OCI-M1 (cell line): ENCODE results near the gene KLHL29.
A peak's percentile ranks its signal among the peaks of the same experiment; 100 is the strongest.

ENCODE experiments used
- DNase-seq: peaks from one replicate; lab custom pipeline; 2025; lab: John Stamatoyannopoulos, UW

Gene KLHL29

DNA sequence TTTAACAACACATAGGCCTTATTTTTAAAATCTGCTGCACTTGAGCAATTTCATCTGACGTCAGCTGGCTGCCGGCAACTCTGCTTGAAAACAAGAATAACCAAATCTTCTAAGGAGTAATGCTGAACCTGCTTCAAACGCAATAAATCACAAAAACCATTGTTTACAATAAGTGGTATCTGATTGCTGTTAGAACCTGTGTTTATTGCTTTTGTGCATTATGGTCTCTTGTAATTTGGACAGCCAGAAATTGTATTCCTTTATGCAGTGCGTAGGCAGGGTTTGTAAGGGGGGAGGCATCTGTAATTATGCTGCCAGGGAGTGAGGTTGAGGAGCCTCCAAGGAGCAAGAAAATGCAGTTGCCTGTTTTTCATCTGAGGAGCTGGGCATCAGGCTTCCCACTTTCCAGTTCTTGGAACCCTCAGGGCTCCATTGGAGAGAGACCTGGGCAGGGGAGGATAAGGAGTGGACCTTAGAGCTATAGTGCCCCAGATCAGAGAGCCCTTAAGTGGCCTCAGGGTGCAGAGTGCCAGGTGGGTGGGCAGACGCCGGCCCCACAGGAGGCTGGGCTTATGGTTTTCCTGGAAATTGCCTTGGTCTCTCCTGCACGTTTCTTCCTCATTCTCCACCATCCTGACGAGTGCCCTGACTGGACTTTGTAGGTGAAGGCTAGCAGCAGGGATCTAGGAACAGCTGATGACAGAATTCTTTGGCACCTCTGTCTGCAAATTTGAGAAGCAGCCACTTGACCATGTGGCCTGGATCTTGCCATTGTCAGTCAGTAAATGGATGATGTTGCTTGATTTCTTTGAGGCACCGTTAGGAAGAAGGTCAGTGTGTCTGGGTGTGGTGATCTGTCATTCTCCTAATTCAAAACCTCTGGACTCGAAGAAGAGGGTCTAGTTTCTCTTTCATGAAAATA is 129.2 kb downstream of the KLHL29 start:
- no peak for DNase-seq

DNA sequence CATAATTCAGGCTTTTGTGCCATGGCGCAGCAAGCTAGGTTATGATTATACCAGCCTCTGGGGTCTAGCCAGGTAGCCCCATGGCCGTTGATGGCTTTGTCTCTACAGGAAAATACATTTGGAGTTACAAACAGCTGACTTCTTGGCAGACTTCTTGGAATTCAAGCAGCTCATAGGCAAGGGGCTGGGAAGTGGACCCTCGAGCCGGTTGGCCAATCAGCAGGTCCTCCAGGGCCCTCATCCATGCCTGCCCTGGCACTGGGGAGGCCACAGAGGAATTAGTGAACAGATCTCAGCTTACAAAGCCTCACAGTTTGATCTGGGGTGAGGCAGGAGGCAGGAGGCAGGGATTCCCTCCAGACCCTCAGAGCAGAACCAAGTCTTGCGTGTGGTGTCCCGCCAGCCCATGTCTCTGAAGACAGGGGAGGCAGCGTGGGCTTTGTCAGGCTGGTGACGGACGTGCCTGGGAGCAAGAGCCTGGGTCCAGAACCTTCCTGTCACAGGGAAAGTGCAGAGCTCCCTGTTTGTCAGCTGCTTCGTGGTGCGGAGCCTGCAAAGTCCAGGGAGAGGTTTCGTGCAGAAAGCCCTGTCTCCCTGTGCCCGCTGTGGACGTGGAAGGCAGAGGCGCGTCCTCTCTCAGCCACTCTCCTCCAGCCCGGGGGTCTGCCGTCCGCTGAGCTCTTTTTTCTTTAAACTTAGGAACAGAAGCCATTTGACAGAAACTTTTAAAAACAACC is 131.7 kb downstream of the KLHL29 start:
- DNase-seq: no peak

- DNase-seq: no peak
These were observed 133.7 kb downstream of the KLHL29 start for GRCh38 chr2:23518481-23519333.

DNA sequence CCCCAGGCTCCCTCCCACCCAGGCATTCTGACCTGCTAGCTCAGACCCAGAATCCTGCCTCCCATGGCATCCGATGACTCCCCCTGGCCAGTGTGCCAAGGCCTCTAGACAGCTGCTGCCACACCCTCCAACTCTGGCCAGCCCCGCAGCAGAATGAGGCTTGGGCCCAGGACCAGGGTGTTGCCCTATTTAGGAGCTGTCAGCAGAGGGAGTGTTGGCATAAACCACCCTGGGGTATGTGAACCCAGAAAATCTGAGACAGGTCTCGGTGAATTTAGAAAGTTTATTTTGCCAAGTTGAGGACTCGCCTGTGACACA is 134.3 kb downstream of the KLHL29 start:
- no peak for DNase-seq

DNA sequence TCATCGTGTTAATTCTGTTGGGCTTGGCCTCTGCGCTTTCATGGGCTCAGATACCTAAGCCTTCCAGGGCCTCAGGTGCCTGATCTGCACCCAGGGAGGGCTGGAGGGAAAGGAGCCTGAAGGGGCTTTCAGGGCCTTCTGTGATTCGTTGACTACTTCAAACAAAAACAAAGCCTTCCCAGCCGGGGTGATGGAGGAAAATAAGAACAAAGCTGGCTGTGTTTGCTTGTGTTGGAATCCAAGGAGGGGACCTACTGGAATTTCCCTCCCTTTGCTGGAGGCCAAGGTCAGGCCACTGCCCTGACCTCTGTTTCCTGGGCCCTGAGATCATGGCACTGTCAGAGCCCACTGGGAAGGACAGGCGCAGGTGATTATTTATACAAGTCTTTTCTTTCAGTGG is 135.3 kb downstream of the KLHL29 start:
- DNase-seq: no peak

DNA sequence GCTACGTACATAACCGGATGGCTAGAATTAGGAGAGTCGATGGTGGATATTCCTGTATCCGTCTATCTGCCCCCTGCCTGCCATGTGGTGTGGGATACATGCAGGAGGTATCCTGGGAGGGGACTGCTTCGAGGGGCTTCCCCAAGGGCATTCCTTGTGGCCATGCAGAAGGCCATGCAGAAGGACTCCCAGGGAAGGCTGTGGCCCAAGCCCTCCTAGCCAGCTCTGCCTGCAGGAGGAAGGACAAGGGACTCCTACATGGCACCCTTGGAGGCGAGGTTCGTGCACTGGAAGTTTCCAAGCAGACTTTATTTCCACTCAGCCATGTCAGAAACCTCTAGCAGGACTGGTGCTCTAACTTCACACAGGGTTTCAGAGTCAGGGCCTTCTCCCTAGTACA is 136.1 kb downstream of the KLHL29 start:
- no peak for DNase-seq

- no peak for DNase-seq
These were observed 137.9 kb downstream of the KLHL29 start for GRCh38 chr2:23522726-23523372.

GRCh38 chr2:23523373-23524260 is 138.6 kb downstream of the KLHL29 start:
- peak; percentile 34 for DNase-seq

- DNase-seq: no peak
These were observed 139.3 kb downstream of the KLHL29 start for GRCh38 chr2:23524261-23524706.

DNA sequence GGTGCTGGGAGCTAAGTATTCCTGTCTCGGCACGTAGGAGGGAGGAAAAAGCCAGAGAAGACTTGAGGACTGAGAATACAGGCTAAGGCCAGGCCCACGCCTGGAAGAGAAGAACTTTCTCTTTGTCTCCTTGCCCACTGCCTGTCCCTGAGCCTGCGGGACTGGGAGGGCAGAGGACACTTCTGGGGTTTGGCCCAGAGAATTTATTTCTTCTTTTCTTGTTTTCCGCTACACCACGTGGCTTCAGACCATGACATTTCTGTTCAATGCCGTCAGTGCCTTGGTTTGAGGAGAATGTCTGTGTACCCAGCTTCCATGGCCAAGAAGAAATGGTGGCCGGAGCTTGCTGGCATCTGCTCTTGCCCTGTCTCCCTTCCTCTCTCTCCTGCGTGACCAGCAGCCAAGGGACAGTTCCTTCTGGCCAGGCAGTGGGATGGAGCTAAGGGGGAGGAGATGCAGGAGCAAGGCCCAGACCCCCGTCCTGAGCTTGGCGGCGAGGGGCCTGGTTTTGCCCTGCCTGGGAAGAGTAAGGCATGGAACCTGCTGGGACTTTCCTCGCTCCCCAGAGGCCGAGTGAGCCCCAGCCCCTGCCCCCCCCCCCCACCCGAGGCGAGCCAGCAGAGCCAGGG is 140.3 kb downstream of the KLHL29 start:
- DNase-seq: no peak

- DNase-seq: no peak
These were observed 141.1 kb downstream of the KLHL29 start for GRCh38 chr2:23526114-23526513.

DNA sequence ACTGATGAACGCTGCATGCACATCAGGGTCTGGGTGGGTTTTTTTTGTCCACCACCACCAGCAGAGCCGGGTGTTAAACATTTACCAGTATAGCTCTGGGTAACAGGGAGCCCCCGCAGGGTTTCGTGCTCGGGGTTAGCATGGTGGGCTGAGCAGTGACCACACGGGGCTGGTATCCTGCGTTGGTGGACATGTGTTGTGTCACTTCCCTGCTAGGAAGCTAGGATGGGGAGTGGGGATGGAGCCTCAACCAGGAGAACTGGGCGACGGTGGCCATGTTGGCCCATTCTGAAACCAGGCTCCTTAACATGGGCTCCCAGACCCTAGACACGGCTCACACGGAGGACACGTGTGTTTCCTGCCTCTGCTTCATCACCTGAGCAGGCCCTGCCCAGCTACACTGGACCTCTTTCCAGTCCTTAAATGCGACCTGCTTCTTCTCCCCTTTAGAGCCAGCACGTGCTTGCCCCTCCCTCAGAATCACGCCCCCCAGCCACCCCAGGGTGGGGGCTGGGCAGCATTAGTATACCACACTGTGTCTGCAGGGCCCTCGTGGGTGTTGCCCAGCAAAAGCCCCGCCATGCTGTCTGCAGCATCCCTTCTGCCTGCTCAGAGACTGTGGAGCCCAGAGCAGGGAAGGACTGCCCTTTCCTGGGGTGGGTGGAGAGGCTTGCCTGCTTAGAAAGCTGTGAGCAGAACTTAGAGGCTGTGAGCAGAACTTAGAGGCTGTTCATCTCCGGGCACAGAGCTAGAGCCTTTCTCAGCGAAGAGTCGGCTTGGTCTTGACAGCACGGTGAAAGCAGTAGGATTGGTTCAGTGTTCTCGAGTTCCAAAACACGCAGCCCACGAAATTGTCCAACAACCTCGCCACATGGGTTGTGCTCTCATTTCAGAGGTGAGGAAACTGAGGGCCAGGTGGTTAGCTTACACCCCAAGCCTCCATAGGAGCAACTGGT is 142.1 kb downstream of the KLHL29 start:
- DNase-seq: no peak

DNA sequence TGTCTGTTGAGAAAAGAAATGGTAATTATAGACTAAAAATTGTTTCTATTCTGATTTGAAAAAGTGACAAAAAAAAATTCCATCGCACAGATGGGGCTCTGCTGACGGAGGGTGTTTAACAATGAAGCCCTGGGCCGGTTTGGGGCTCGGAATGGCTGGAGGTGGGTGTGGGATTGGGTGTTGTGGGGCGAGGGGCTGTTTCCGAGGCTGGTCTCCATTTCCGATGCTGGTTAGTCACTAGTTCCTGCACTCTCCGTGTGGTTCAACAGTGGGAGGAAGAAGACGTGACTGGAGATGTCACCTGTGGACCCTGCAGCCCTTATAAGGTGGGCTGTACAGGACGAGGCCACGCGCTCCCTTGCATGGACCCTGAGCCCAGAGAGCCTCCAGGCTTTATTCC is 143.2 kb downstream of the KLHL29 start:
- no peak for DNase-seq

DNA sequence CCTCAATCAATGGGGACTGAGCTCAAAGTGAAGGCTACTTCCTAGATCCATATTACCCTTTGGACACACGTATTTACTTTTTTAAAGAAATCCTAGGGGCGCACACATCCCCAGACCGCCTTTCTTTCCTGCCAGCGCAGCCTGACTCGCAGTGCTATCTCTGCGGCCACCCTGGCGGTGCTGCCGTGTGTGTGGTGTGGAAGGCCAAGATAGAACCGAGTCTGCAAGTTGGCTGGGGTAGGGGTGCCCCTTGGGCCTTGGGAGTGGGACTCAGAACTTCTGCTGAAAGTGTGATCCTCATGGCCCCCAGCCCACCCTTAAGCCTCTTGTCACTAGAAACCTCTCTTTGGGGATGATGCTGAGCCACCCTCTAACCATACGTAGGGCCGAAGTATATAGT is 143.7 kb downstream of the KLHL29 start:
- no peak for DNase-seq

- DNase-seq: no peak
These were observed 144.7 kb downstream of the KLHL29 start for GRCh38 chr2:23529659-23530058.

GRCh38 chr2:23530206-23530908 is 145.4 kb downstream of the KLHL29 start:
- no peak for DNase-seq

DNA sequence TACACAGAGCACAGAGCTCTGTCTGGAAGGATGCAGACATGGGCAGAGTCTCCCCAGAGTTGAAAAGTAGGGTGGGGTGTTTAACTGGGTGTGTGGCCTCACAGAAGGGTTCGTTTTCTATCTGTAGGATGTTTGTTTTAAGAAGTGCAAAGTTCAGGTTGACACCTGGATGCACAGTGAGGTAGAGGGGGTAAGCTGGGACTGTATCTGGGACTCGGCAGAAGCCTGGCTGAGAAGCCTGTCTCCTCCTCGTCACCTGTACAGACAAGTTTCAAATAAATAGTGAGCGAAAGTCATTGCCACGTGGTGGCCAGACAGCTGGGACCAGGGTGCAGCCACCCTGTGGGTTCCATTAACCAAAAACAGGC is 145.9 kb downstream of the KLHL29 start:
- DNase-seq: no peak

DNA sequence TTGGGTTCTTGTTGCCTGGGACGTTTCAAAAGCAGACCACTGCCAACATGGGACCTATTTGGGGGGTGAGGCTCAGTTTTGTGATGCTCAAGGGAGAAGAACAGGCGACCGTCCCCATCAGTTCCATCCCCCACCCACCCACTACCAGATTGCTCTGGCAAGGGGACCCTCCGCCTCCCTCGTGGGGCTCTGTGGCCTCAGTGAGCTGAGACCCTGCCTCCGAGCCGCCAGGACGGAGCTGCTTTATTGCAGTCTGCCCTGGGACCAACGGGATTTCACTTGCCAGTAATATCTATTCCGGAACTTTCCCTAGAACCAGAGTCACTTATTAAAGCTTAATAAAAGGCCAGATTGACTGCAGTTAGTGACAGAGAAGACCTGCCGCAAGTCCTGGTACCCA is 146.3 kb downstream of the KLHL29 start:
- no peak for DNase-seq

DNA sequence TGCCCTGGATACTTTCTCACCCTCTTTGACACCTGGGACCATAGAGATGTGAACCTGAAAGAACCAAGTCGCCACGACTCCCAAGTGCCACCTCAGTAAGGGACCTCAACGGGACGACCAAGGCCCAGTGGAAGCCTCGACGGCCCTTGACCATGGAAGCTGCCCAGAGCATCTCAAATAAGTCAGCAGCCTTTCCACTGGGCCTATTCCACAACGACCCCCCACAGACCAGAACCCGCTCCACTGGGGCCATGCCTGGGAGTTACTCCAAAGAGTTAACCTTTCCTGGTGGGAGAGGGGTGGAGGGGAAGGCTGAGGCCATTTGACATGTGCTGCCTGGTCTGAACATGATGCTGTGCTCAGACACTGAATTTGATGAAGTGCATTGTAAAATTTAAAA is 146.9 kb downstream of the KLHL29 start:
- DNase-seq: no peak
